ENCODE results near the gene TRMT61A. TPM values are rescaled to one million over a fixed set of nuclear protein-coding genes. Genes with fewer than 3 reads are reported as not detected.
A peak's percentile ranks its signal among the peaks of the same experiment; 100 is the strongest.

TRMT61A gene
- total and polyA plus RNA-seq, 2 of the 13 experiments (the other 11 are each of a cell fraction or from before 2014, with no cell fraction given): 6.5 to 13.6 TPM

DNA sequence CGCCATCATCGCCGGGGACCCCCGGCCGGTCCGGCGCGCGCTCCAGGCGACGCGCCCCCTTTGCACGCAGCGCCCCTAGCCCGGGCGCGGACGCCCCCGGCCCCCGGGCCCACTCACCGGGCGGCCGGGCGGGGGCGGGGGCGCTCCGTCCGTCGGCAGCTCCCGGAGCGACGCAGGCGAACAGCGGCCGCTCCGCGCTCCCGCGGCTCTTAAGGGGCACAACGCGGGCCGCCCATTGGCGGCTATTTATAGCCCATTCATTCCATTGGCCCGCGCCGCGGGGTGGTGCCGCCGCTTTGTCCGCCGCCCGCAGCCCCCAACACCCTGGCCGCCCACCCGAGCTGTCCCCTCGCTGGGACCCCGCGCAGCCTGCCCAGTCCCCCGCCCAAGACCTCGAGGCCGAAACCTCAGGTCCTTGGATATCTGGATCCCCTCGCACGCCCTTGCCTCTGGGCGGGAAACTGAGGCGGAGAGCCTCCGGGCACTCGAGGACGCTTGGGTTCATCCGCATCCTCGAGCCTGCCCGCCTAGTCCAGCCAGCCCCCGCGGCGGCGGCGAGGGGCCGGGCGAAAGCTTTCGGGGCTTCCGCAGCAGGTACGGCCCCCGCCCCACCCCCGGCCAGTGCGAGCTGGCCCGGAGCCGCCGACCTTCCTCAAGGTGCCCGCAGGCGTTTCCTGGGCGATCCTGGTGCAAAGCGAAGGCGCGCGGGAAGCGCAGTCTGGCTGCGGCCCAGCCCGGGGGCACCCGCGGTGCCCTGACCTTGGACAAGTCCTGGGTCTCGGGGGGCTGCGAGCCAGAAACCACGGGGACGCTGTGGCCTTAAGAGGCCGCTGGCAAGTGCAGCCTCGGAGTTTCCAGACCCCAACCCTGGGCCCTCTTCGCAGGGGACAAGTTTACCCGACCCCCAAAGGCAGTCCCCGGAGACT lies 6.1 kb upstream of the TRMT61A start, which contains the start of gene CKB (continued):
- no peak for TF ChIP-seq ZNF788 (CRISPR knock-in tag; IDR thresholded peaks at IDR 0.05; ENCODE audit: borderline replicate concordance)
- TF ChIP-seq, protein P1, sequence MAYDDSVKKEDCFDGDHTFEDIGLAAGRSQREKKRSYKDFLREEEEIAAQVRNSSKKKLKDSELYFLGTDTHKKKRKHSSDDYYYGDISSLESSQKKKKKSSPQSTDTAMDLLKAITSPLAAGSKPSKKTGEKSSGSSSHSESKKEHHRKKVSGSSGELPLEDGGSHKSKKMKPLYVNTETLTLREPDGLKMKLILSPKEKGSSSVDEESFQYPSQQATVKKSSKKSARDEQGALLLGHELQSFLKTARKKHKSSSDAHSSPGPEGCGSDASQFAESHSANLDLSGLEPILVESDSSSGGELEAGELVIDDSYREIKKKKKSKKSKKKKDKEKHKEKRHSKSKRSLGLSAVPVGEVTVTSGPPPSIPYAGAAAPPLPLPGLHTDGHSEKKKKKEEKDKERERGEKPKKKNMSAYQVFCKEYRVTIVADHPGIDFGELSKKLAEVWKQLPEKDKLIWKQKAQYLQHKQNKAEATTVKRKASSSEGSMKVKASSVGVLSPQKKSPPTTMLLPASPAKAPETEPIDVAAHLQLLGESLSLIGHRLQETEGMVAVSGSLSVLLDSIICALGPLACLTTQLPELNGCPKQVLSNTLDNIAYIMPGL (CRISPR knock-in tag; IDR thresholded peaks at IDR 0.05; ENCODE audit: borderline replicate concordance in 1 of 2, low read depth in 1 of 2): no peak
- no peak for TF ChIP-seq SATB2 (CRISPR knock-in tag; IDR thresholded peaks at IDR 0.05)
- TF ChIP-seq, protein P2, sequence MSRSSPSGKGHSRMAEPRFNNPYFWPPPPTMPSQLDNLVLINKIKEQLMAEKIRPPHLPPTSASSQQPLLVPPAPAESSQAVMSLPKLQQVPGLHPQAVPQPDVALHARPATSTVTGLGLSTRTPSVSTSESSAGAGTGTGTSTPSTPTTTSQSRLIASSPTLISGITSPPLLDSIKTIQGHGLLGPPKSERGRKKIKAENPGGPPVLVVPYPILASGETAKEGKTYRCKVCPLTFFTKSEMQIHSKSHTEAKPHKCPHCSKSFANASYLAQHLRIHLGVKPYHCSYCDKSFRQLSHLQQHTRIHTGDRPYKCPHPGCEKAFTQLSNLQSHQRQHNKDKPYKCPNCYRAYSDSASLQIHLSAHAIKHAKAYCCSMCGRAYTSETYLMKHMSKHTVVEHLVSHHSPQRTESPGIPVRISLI (CRISPR knock-in tag; IDR thresholded peaks at IDR 0.05; ENCODE audit: borderline replicate concordance): no peak
- no peak for TF ChIP-seq FOXM1 (CRISPR knock-in tag; IDR thresholded peaks at IDR 0.05)
- no peak for TF ChIP-seq EP300 (IDR thresholded peaks at IDR 0.05; ENCODE audit: low read depth in 2 of 2, low read length in 2 of 2)
- TF ChIP-seq EP300 (CRISPR knock-in tag; IDR thresholded peaks at IDR 0.05; ENCODE audit: borderline replicate concordance): no peak
- TF ChIP-seq, protein P3, sequence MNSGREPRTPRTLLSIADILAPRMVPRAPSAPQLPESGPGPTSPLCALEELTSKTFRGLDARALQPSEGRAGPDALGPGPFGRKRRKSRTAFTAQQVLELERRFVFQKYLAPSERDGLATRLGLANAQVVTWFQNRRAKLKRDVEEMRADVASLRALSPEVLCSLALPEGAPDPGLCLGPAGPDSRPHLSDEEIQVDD (CRISPR knock-in tag; IDR thresholded peaks at IDR 0.05; ENCODE audit: borderline replicate concordance): no peak
- TF ChIP-seq MTA3 (CRISPR knock-in tag; IDR thresholded peaks at IDR 0.05): no peak
- 0 out of 2 replicates have a peak, but pooled peaks have one; percentile 18 for TF ChIP-seq SIN3A (IDR thresholded peaks at IDR 0.05; ENCODE audit: borderline replicate concordance, low read depth, low read length)
- TF ChIP-seq CBX2 (IDR thresholded peaks at IDR 0.05; ENCODE audit: low read depth, low read length): no peak
- no peak for TF ChIP-seq CBX2 (CRISPR knock-in tag; IDR thresholded peaks at IDR 0.05; ENCODE audit: low read depth)
- no peak for TF ChIP-seq EEA1 (CRISPR knock-in tag; IDR thresholded peaks at IDR 0.05; ENCODE audit: borderline replicate concordance)
- TF ChIP-seq ZNF264 (CRISPR knock-in tag; IDR thresholded peaks at IDR 0.05): no peak
- TF ChIP-seq, protein P4, sequence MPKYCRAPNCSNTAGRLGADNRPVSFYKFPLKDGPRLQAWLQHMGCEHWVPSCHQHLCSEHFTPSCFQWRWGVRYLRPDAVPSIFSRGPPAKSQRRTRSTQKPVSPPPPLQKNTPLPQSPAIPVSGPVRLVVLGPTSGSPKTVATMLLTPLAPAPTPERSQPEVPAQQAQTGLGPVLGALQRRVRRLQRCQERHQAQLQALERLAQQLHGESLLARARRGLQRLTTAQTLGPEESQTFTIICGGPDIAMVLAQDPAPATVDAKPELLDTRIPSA (CRISPR knock-in tag; IDR thresholded peaks at IDR 0.05; ENCODE audit: borderline replicate concordance): no peak
- TF ChIP-seq, protein P5, sequence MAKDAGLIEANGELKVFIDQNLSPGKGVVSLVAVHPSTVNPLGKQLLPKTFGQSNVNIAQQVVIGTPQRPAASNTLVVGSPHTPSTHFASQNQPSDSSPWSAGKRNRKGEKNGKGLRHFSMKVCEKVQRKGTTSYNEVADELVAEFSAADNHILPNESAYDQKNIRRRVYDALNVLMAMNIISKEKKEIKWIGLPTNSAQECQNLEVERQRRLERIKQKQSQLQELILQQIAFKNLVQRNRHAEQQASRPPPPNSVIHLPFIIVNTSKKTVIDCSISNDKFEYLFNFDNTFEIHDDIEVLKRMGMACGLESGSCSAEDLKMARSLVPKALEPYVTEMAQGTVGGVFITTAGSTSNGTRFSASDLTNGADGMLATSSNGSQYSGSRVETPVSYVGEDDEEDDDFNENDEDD (CRISPR knock-in tag; IDR thresholded peaks at IDR 0.05; ENCODE audit: borderline replicate concordance): no peak
- TF ChIP-seq, protein P6, sequence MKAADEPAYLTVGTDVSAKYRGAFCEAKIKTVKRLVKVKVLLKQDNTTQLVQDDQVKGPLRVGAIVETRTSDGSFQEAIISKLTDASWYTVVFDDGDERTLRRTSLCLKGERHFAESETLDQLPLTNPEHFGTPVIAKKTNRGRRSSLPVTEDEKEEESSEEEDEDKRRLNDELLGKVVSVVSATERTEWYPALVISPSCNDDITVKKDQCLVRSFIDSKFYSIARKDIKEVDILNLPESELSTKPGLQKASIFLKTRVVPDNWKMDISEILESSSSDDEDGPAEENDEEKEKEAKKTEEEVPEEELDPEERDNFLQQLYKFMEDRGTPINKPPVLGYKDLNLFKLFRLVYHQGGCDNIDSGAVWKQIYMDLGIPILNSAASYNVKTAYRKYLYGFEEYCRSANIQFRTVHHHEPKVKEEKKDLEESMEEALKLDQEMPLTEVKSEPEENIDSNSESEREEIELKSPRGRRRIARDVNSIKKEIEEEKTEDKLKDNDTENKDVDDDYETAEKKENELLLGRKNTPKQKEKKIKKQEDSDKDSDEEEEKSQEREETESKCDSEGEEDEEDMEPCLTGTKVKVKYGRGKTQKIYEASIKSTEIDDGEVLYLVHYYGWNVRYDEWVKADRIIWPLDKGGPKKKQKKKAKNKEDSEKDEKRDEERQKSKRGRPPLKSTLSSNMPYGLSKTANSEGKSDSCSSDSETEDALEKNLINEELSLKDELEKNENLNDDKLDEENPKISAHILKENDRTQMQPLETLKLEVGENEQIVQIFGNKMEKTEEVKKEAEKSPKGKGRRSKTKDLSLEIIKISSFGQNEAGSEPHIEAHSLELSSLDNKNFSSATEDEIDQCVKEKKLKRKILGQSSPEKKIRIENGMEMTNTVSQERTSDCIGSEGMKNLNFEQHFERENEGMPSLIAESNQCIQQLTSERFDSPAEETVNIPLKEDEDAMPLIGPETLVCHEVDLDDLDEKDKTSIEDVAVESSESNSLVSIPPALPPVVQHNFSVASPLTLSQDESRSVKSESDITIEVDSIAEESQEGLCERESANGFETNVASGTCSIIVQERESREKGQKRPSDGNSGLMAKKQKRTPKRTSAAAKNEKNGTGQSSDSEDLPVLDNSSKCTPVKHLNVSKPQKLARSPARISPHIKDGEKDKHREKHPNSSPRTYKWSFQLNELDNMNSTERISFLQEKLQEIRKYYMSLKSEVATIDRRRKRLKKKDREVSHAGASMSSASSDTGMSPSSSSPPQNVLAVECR (CRISPR knock-in tag; IDR thresholded peaks at IDR 0.05; ENCODE audit: borderline replicate concordance): no peak; the same call in 1 of the 2 replicates
- no peak for TF ChIP-seq MIER3 (CRISPR knock-in tag; IDR thresholded peaks at IDR 0.05; ENCODE audit: borderline replicate concordance)
